GM12865 (cell line): ENCODE results near the gene FAM53B.
A peak's percentile ranks its signal among the peaks of the same experiment; 100 is the strongest.

Source experiments
- DNase-seq: peaks from one replicate; pipeline ENCODE4 v3.0.0; 2010; ENCODE audit warnings: low read depth
- H3K4me3 ChIP-seq: 2 replicates; pipeline ENCODE4 v1.5.1; 2011; ENCODE audit warnings: mild to moderate bottlenecking, low read depth, low read length, control low read depth
- CTCF ChIP-seq: IDR thresholded peaks from 2 replicates; pipeline ENCODE4 v1.5.1; 2011; ENCODE audit warnings: low read length, control low read depth, low read depth, inconsistent platforms; ENCODE audit not compliant: insufficient read depth; ENCODE audit errors: missing control alignments

FAM53B gene

GRCh38 chr10:124741922-124742412, 2.2 kb downstream of the FAM53B start:
- no peak for DNase-seq
- TF ChIP-seq CTCF, result no peak
- H3K4me3 ChIP-seq, result peak overlapping the region; percentile 86

- TF ChIP-seq CTCF, result peak; percentile 76
- DNase-seq, result peak; percentile 78
- peak overlapping the region; percentile 86 for H3K4me3 ChIP-seq
Observed at GRCh38 chr10:124741281-124741921, 2.8 kb downstream of the FAM53B start.

DNA sequence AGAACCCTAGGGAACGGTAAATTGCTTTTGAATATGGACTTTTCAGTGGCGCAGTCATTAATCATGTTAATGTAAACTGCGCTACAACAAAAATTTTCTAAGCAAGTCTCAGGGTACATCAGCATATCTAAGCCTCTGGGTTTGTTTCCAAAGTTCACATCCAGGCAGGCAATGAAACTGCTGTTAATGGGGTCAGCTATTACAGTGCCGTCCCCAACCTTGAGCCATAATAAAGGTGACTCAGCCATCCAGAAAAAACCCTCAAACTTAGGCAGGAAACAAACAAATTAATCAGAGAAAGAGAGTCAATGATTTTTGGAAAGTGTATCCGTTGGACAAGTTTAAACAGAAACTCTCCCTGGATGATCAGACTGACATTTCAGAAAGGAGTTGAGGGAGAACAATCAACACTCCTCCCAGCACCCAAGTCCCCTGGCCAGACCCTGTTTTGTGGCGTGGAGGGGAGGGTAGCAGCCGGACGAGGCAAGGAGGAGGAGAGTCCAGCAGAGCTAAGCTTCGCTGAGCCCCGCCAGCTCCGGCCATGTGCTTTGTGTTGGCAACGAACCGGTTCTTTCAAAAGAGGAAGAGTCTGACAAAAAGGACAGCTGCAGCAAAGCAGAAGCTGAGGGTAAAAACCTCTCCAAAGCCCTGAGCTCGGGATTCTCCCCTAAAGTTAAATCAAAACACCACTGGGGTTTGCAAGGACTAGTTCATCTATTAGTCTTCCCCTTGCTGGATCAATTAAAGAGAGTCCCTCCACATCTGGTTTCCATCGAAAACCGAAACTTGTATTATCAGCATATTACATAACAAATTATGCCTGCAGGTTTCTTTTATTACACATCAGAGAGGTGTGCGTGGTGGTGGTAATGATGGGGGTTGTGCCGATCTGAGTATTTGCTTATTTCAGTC, 3.6 kb downstream of the FAM53B start:
- peak; percentile 62 for DNase-seq
- peak overlapping the region; percentile 49 for H3K4me3 ChIP-seq
- no peak for TF ChIP-seq CTCF

DNA sequence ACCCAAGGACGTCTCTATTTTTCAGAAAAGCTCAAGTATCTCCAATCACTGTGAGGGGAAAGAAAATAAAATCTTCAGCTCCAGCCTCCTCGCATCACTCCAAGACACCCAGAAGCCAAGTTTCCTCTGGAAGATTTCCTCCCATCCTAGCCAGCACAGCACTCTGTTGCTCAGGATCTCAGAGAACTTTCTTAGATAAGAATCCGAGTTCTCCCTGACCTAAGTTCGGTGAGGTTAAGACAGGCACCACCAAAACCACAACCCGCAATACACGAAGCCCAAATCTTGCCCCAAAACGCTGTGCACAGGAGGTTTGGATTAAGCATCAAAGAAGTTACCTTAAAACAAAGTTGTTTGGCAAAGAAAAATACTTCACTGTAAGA, 4.2 kb downstream of the FAM53B start:
- H3K4me3 ChIP-seq, result no peak overlapping the region
- no peak for TF ChIP-seq CTCF
- DNase-seq, result no peak

DNA sequence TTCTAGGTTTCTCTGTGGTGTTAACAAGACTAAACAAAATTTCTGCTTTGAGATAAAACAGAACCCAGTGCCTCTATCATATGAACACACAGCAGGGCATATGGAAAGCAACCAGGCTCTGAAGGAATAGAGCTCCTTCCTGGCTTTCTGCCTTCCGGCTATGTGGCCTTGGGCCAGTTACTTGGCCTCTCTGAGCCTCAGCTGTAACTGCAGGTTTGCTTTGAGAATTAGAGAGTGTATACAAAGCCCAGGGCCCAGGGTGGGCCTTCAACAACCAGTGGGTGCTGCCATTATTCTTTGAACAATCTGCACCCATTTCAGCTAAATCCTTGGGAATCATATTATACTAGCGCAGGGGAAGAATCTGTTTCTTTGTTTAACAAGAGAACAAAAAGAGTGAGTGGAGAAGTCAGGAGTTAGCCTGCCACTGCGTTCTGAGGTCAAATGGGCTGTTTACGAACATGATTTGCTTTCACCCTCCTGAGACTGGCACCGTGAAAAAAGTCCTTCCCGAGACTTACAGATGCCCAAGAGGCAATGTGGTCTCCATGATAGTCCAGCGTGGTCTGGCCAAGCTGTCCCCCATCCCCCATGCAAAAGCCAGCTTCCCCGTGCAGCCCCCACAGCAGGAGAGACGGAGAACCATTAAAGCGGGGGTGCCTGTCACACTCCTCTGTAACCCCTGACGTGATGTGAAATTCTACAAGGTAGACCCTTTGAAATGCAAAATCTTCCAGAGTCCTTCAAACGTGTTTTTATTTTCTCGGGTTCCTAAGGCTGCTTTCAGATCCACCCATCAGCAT, 4.9 kb downstream of the FAM53B start:
- TF ChIP-seq CTCF, result no peak
- DNase-seq, result no peak
- no peak overlapping the region for H3K4me3 ChIP-seq

GRCh38 chr10:124738441-124738840, 5.7 kb downstream of the FAM53B start:
- no peak overlapping the region for H3K4me3 ChIP-seq
- no peak for DNase-seq
- no peak for TF ChIP-seq CTCF
